Measurements from ENCODE around the gene TGFB1. TPM values are rescaled to one million over a fixed set of nuclear protein-coding genes. Genes with fewer than 3 reads are reported as not detected.

TGFB1 gene
- total RNA-seq, 1 experiment from 2014 or later = 10.4 TPM

DNA sequence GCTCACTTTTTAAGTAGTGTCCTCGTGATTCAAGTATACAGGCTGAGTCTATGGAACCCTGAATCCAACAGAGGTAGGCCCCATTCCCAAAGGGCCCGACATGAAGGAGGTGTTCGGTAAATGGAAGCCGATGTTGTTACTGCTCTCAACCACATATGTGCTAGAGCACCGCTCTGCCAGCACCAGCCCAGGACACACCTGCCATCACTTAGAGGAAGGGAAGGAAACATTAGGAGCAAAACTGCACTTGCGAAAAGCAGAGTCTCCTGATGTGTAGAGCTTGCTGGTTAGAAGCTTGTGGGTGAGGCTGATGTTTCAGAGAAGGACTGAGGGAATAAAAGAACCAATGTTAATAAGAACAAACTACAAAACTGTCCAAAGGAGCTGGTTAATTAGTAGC, 53.2 kb downstream of the TGFB1 start (continued):
- TF ChIP-seq STAT6 (CRISPR knock-in tag; conservative IDR thresholded peaks at IDR 0.05; ENCODE audit: low read depth) (no peak), ZNF396 (CRISPR knock-in tag; IDR thresholded peaks at IDR 0.05; ENCODE audit: borderline replicate concordance) (no peak), ZNF219 (CRISPR knock-in tag; IDR thresholded peaks at IDR 0.05; ENCODE audit: borderline replicate concordance) (no peak), CREM (CRISPR knock-in tag; IDR thresholded peaks at IDR 0.05) (no peak), ZNF512 (CRISPR knock-in tag; IDR thresholded peaks at IDR 0.05; ENCODE audit: borderline replicate concordance) (no peak), TEAD4 (CRISPR knock-in tag; IDR thresholded peaks at IDR 0.05) (no peak), ZNF138 (CRISPR knock-in tag; conservative IDR thresholded peaks at IDR 0.05) (no peak), ZNF232 (CRISPR knock-in tag; IDR thresholded peaks at IDR 0.05) (no peak), ZNF317 (CRISPR knock-in tag; IDR thresholded peaks at IDR 0.05; ENCODE audit: borderline replicate concordance, low read depth) (no peak)

DNA sequence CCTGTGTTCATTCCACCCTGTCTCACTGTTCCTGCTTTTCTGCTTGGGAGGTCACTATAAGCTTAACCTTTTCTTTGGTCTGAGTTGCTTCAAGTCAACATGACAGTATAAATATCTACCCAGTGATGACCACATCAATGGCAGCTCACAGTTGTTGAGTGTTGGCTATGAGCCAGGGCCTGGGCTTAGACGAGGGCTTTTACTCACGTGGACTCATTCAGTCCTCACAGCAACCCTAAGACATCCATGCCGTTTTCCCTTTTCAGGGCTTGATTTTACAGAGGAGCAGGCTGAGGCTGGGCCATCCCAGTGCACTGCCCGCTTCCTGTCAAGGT, 54.0 kb downstream of the TGFB1 start:
- Mint-ChIP-seq H3K4me3 (no peak overlapping the region), H3K27me3 (ENCODE audit: low read depth) (no peaks in the 10 kb centered on the region), H3K27ac (no peak overlapping the region; the same call in 1 of the 2 replicates), H3K4me1 (no peaks in the 10 kb centered on the region), H3K36me3 (peaks cover 94% of the 10 kb centered on the region), H3K9me3 (no peaks in the 10 kb centered on the region)
- ATAC-seq = no peak
- CTCF ChIA-PET = interaction anchor here (1.4 to 1.9 kb wide), 2 partner anchors 9 to 36 kb away, joined by 4 to 7 read pairs; no protein-coding TSS in a partner anchor
- TF ChIP-seq IRF1 (CRISPR knock-in tag; IDR thresholded peaks at IDR 0.05) = no peak
- TF ChIP-seq ZNF512 (CRISPR knock-in tag; IDR thresholded peaks at IDR 0.05; ENCODE audit: borderline replicate concordance) = no peak
- no peak for TF ChIP-seq NFE2L1 (CRISPR knock-in tag; IDR thresholded peaks at IDR 0.05)
- TF ChIP-seq, protein P1, sequence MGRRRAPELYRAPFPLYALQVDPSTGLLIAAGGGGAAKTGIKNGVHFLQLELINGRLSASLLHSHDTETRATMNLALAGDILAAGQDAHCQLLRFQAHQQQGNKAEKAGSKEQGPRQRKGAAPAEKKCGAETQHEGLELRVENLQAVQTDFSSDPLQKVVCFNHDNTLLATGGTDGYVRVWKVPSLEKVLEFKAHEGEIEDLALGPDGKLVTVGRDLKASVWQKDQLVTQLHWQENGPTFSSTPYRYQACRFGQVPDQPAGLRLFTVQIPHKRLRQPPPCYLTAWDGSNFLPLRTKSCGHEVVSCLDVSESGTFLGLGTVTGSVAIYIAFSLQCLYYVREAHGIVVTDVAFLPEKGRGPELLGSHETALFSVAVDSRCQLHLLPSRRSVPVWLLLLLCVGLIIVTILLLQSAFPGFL (CRISPR knock-in tag; IDR thresholded peaks at IDR 0.05; ENCODE audit: borderline replicate concordance) = no peak
- no peak for TF ChIP-seq RELA (CRISPR knock-in tag; IDR thresholded peaks at IDR 0.05; ENCODE audit: borderline replicate concordance)
- no peak for TF ChIP-seq ZBTB21 (CRISPR knock-in tag; IDR thresholded peaks at IDR 0.05; ENCODE audit: borderline replicate concordance)
- TF ChIP-seq FOXJ3 (CRISPR knock-in tag; IDR thresholded peaks at IDR 0.05; ENCODE audit: borderline replicate concordance) = no peak
- TF ChIP-seq AR (CRISPR knock-in tag; IDR thresholded peaks at IDR 0.05) = no peak
- TF ChIP-seq, protein P2, sequence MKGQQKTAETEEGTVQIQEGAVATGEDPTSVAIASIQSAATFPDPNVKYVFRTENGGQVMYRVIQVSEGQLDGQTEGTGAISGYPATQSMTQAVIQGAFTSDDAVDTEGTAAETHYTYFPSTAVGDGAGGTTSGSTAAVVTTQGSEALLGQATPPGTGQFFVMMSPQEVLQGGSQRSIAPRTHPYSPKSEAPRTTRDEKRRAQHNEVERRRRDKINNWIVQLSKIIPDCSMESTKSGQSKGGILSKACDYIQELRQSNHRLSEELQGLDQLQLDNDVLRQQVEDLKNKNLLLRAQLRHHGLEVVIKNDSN (CRISPR knock-in tag; IDR thresholded peaks at IDR 0.05) = no peak
- TF ChIP-seq ZNF281 (CRISPR knock-in tag; IDR thresholded peaks at IDR 0.05) = no peak
- no peak for DNase-seq (ENCODE audit: low spot score)
- POLR2A ChIA-PET = interaction anchor here (0.5 kb wide), 1 partner anchor 546 kb away, joined by 6 read pairs; no protein-coding TSS in a partner anchor
